ENCODE results near the gene GPC6.

The GPC6 gene

GRCh38 chr13:93926425-93926824 is 699.8 kb downstream of the GPC6 start:
- in situ Hi-C loops (cut with MboI; ENCODE audit: low sequenced_read_pairs) = no loop called here
- Histone ChIP-seq H3K4me3 (no peak overlapping the region), H3K4me1 (no peaks in the 10 kb centered on the region; the same call in 1 of the 2 replicates), H3K27me3 (ENCODE audit: low read depth) (no peaks in the 10 kb centered on the region), H3K36me3 (replicated peaks) (no peaks in the 10 kb centered on the region), H3K9me3 (no peaks in the 10 kb centered on the region)
- DNase-seq (ENCODE audit: low spot score in 2 of 2) = no peak

GRCh38 chr13:93927431-93927830 is 700.8 kb downstream of the GPC6 start:
- no peak for DNase-seq (ENCODE audit: low spot score in 2 of 2)
- Histone ChIP-seq H3K36me3 (replicated peaks) (no peaks in the 10 kb centered on the region), H3K27me3 (ENCODE audit: low read depth) (no peaks in the 10 kb centered on the region), H3K4me1 (no peaks in the 10 kb centered on the region; the same call in 1 of the 2 replicates), H3K4me3 (no peak overlapping the region), H3K9me3 (no peaks in the 10 kb centered on the region)
- in situ Hi-C loops (cut with MboI; ENCODE audit: low sequenced_read_pairs) = no loop called here

- no peaks in the 10 kb centered on the region for H3K36me3 ChIP-seq (replicated peaks)
- H3K27me3 ChIP-seq (ENCODE audit: low read depth) = no peaks in the 10 kb centered on the region
- H3K9me3 ChIP-seq = no peaks in the 10 kb centered on the region
- H3K4me3 ChIP-seq = no peak overlapping the region
- H3K4me1 ChIP-seq = no peaks in the 10 kb centered on the region
- no peak for DNase-seq (ENCODE audit: low spot score in 2 of 2)
- in situ Hi-C loops (cut with MboI; ENCODE audit: low sequenced_read_pairs) = no loop called here
Measured at GRCh38 chr13:93932901-93933300, 706.3 kb downstream of the GPC6 start.

GRCh38 chr13:93936901-93937300 is 710.3 kb downstream of the GPC6 start:
- Histone ChIP-seq H3K36me3 (replicated peaks) (no peaks in the 10 kb centered on the region), H3K4me3 (no peak overlapping the region), H3K27me3 (ENCODE audit: low read depth) (no peaks in the 10 kb centered on the region), H3K4me1 (no peaks in the 10 kb centered on the region), H3K9me3 (no peaks in the 10 kb centered on the region)
- DNase-seq (ENCODE audit: low spot score in 2 of 2) = no peak
- in situ Hi-C loops (cut with MboI; ENCODE audit: low sequenced_read_pairs) = no loop called here

- DNase-seq (ENCODE audit: low spot score in 2 of 2) = no peak
- in situ Hi-C loops (cut with MboI; ENCODE audit: low sequenced_read_pairs) = no loop called here
- Histone ChIP-seq H3K36me3 (replicated peaks) (no peaks in the 10 kb centered on the region), H3K4me3 (no peak overlapping the region), H3K4me1 (no peaks in the 10 kb centered on the region), H3K9me3 (no peaks in the 10 kb centered on the region), H3K27me3 (ENCODE audit: low read depth) (no peaks in the 10 kb centered on the region)
Measured at GRCh38 chr13:93941444-93941843, 714.8 kb downstream of the GPC6 start.

- Histone ChIP-seq H3K27me3 (ENCODE audit: low read depth) (no peaks in the 10 kb centered on the region), H3K4me3 (no peak overlapping the region), H3K9me3 (no peaks in the 10 kb centered on the region), H3K4me1 (no peaks in the 10 kb centered on the region), H3K36me3 (replicated peaks) (no peaks in the 10 kb centered on the region)
- in situ Hi-C loops (cut with MboI; ENCODE audit: low sequenced_read_pairs) = no loop called here
- no peak for DNase-seq (ENCODE audit: low spot score in 2 of 2)
Measured at GRCh38 chr13:93942016-93942415, 715.4 kb downstream of the GPC6 start.

GRCh38 chr13:93945621-93946020 is 719.0 kb downstream of the GPC6 start:
- no peaks in the 10 kb centered on the region for H3K27me3 ChIP-seq (ENCODE audit: low read depth)
- no peak overlapping the region for H3K4me3 ChIP-seq
- in situ Hi-C loops (cut with MboI; ENCODE audit: low sequenced_read_pairs) = no loop called here

GRCh38 chr13:93946994-93947393 is 720.4 kb downstream of the GPC6 start:
- no peak for DNase-seq (ENCODE audit: low spot score in 2 of 2)
- Histone ChIP-seq H3K36me3 (replicated peaks) (no peaks in the 10 kb centered on the region), H3K27me3 (ENCODE audit: low read depth) (no peaks in the 10 kb centered on the region), H3K4me1 (no peaks in the 10 kb centered on the region), H3K9me3 (no peaks in the 10 kb centered on the region), H3K4me3 (no peak overlapping the region)
- in situ Hi-C loops (cut with MboI; ENCODE audit: low sequenced_read_pairs) = no loop called here

More at GRCh38 chr13:93945621-93946020, 719.0 kb downstream of the GPC6 start:
- DNase-seq (ENCODE audit: low spot score in 2 of 2) = no peak
- Histone ChIP-seq H3K36me3 (replicated peaks) (no peaks in the 10 kb centered on the region), H3K9me3 (no peaks in the 10 kb centered on the region), H3K4me1 (no peaks in the 10 kb centered on the region)

- H3K9me3 ChIP-seq = no peaks in the 10 kb centered on the region
- DNase-seq (ENCODE audit: low spot score in 2 of 2) = no peak
- no peaks in the 10 kb centered on the region for H3K27me3 ChIP-seq (ENCODE audit: low read depth)
- no peaks in the 10 kb centered on the region for H3K4me1 ChIP-seq
- in situ Hi-C loops (cut with MboI; ENCODE audit: low sequenced_read_pairs) = no loop called here
- no peak overlapping the region for H3K4me3 ChIP-seq
- H3K36me3 ChIP-seq (replicated peaks) = no peaks in the 10 kb centered on the region
Measured at GRCh38 chr13:93947651-93948050, 721.0 kb downstream of the GPC6 start.

GRCh38 chr13:93948162-93948922 is 721.7 kb downstream of the GPC6 start:
- no peak for DNase-seq (ENCODE audit: low spot score in 2 of 2)
- no peaks in the 10 kb centered on the region for H3K4me1 ChIP-seq
- H3K9me3 ChIP-seq = no peaks in the 10 kb centered on the region
- no peaks in the 10 kb centered on the region for H3K36me3 ChIP-seq (replicated peaks)
- no peaks in the 10 kb centered on the region for H3K27me3 ChIP-seq (ENCODE audit: low read depth)
- no peak overlapping the region for H3K4me3 ChIP-seq
- in situ Hi-C loops (cut with MboI; ENCODE audit: low sequenced_read_pairs) = no loop called here

GRCh38 chr13:93951108-93951507 is 724.5 kb downstream of the GPC6 start:
- H3K4me1 ChIP-seq = no peaks in the 10 kb centered on the region
- no peak for DNase-seq (ENCODE audit: low spot score in 2 of 2)
- H3K4me3 ChIP-seq = no peak overlapping the region
- in situ Hi-C loops (cut with MboI; ENCODE audit: low sequenced_read_pairs) = no loop called here
- no peaks in the 10 kb centered on the region for H3K9me3 ChIP-seq
- H3K27me3 ChIP-seq (ENCODE audit: low read depth) = no peaks in the 10 kb centered on the region
- H3K36me3 ChIP-seq (replicated peaks) = no peaks in the 10 kb centered on the region

- no peak for DNase-seq (ENCODE audit: low spot score in 2 of 2)
- H3K36me3 ChIP-seq (replicated peaks) = no peaks in the 10 kb centered on the region
- in situ Hi-C loops (cut with MboI; ENCODE audit: low sequenced_read_pairs) = no loop called here
- no peaks in the 10 kb centered on the region for H3K4me1 ChIP-seq
- no peak overlapping the region for H3K4me3 ChIP-seq
- H3K27me3 ChIP-seq (ENCODE audit: low read depth) = no peaks in the 10 kb centered on the region
- no peaks in the 10 kb centered on the region for H3K9me3 ChIP-seq
Measured at GRCh38 chr13:93951951-93952350, 725.3 kb downstream of the GPC6 start.

GRCh38 chr13:93953841-93954240 is 727.2 kb downstream of the GPC6 start:
- Histone ChIP-seq H3K4me1 (no peaks in the 10 kb centered on the region), H3K9me3 (no peaks in the 10 kb centered on the region), H3K27me3 (ENCODE audit: low read depth) (no peaks in the 10 kb centered on the region), H3K4me3 (no peak overlapping the region), H3K36me3 (replicated peaks) (no peaks in the 10 kb centered on the region)
- in situ Hi-C loops (cut with MboI; ENCODE audit: low sequenced_read_pairs) = no loop called here
- no peak for DNase-seq (ENCODE audit: low spot score in 2 of 2)

- Histone ChIP-seq H3K36me3 (replicated peaks) (no peaks in the 10 kb centered on the region), H3K9me3 (no peaks in the 10 kb centered on the region), H3K4me3 (no peak overlapping the region), H3K27me3 (ENCODE audit: low read depth) (no peaks in the 10 kb centered on the region), H3K4me1 (no peaks in the 10 kb centered on the region)
- in situ Hi-C loops (cut with MboI; ENCODE audit: low sequenced_read_pairs) = no loop called here
- DNase-seq (ENCODE audit: low spot score in 2 of 2) = no peak
Measured at GRCh38 chr13:93955904-93956303, 729.3 kb downstream of the GPC6 start.

- no peaks in the 10 kb centered on the region for H3K4me1 ChIP-seq
- no peaks in the 10 kb centered on the region for H3K9me3 ChIP-seq
- in situ Hi-C loops (cut with MboI; ENCODE audit: low sequenced_read_pairs) = no loop called here
- DNase-seq (ENCODE audit: low spot score in 2 of 2) = no peak
- H3K4me3 ChIP-seq = no peak overlapping the region
- no peaks in the 10 kb centered on the region for H3K27me3 ChIP-seq (ENCODE audit: low read depth)
- H3K36me3 ChIP-seq (replicated peaks) = no peaks in the 10 kb centered on the region
Measured at GRCh38 chr13:93956426-93956825, 729.8 kb downstream of the GPC6 start.

All from HAP-1 (cell line).